Upper lobe of left lung (tissue), 6 donors: ENCODE measurements around the gene DIPK1A. TPM values are rescaled to one million over a fixed set of nuclear protein-coding genes. Genes with fewer than 3 reads are reported as not detected.
A peak's percentile ranks its signal among the peaks of the same experiment; 100 is the strongest.

ENCODE experiments used
- ATAC-seq, 2 donors: fragments of 200-7000 bp; cut with Tn5 transposase; one replicate each; pipeline ENCODE4 v1.9.1; 2022; ENCODE audit warnings: mild to moderate bottlenecking in 2 of 2, moderate library complexity in 2 of 2; ENCODE audit not compliant: low FRiP score in 2 of 2
- DNase-seq, 2 donors: peaks; one replicate each; pipeline ENCODE4 v3.0.0-alpha.2; 2019 to 2020
- H3K27ac ChIP-seq, 4 donors: fragments of 200-600 bp; sonication (generic); one replicate each; pipeline ENCODE4 v1.5.1; 2016 to 2019
- H3K27me3 ChIP-seq, 4 donors: fragments of 200-600 bp; sonication (generic); one replicate each; pipeline ENCODE4 v1.5.1; 2017 to 2019
- H3K36me3 ChIP-seq, 4 donors: fragments of 200-600 bp; sonication (generic); one replicate each; pipeline ENCODE4 v1.5.1; 2016 to 2019
- H3K4me1 ChIP-seq, 4 donors: fragments of 200-600 bp; sonication (generic); one replicate each; pipeline ENCODE4 v1.5.1; 2018 to 2019
- H3K4me3 ChIP-seq, 4 donors: fragments of 200-600 bp; sonication (generic); one replicate each; pipeline ENCODE4 v1.5.1; 2017 to 2019; ENCODE audit warnings: mild to moderate bottlenecking in 2 of 4, moderate library complexity in 1 of 4
- H3K9me3 ChIP-seq, 4 donors: fragments of 200-600 bp; sonication (generic); one replicate each; pipeline ENCODE4 v1.5.1; 2018 to 2019
- EP300 ChIP-seq, 4 donors: sonication (generic); formaldehyde crosslinking; IDR thresholded peaks; one replicate each; pipeline ENCODE4 v1.5.1; 2017; ENCODE audit warnings: antibody characterized with exemption in 4 of 4, control low read depth in 2 of 4
- POLR2A ChIP-seq, 4 donors: fragments of 450-650 bp; IDR thresholded peaks; one replicate each; pipeline ENCODE4 v1.5.1; 2016 to 2017; ENCODE audit warnings: antibody characterized with exemption in 4 of 4, mild to moderate bottlenecking in 2 of 4
- POLR2AphosphoS5 ChIP-seq, 2 donors: sonication (generic); formaldehyde crosslinking; IDR thresholded peaks; one replicate each; pipeline ENCODE4 v1.5.1; 2017; ENCODE audit warnings: antibody characterized with exemption in 2 of 2
- WGBS, 2 donors: methylation state at CpG; one replicate each; pipeline ENCODE4 v1.1.5; 2017 to 2018; 5-methylcytosine and 5-hydroxymethylcytosine counted together
- total RNA-seq, 6 donors: library from RNA; depleted of rRNA in 4 of 6; stranded (reverse); fragments of >200 nt in 4 of 6; gene quantifications; one replicate each; pipeline versions ENCODE4 v1.1.0 to v1.2.1, GENCODE V29; 2016 to 2021
- TF ChIP-seq, protein P1 (sequence below), 6 experiments: fragments of 450-650 bp in 4 of 6; fragments of 200-600 bp in 2 of 6; sonication (generic) in 2 of 6; IDR thresholded peaks; one replicate each; pipeline ENCODE4 v1.5.1; 2016 to 2019; ENCODE audit warnings: antibody characterized with exemption in 6 of 6
- donor health status: DM: no; HTN: no; CAD: no; lungs with moderate emphysema.
- donor health status: DM: no; HTN: yes; CAD: no; lungs with severe emphysema.

The DIPK1A gene
- total RNA-seq, 6 donors from 2014 or later: 2.8 to 15.2 (median 4.4) TPM

DNA sequence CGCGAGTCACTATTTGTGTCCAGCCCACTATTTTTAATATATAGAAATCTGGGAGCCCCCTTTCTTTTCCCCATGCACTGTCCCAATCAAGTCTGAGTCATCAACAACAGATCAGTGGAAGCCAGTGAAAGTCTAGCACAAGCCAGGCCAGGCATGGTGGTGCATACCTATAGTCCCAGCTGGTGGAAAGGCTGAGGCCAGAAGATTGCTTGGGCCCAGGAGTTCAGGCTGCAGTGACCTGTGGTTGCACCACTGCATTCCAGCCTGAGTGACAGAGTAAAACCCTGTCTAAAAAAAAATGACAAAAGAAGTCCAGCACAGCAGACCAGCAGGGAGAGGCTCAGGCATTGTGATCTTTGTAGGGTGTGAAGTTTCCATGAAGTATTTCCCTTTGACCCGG, 138.4 kb downstream of the DIPK1A start:
- no peaks in the 10 kb centered on the region for H3K27me3 ChIP-seq
- no peaks in the 10 kb centered on the region for H3K36me3 ChIP-seq
- TF ChIP-seq, protein P1, sequence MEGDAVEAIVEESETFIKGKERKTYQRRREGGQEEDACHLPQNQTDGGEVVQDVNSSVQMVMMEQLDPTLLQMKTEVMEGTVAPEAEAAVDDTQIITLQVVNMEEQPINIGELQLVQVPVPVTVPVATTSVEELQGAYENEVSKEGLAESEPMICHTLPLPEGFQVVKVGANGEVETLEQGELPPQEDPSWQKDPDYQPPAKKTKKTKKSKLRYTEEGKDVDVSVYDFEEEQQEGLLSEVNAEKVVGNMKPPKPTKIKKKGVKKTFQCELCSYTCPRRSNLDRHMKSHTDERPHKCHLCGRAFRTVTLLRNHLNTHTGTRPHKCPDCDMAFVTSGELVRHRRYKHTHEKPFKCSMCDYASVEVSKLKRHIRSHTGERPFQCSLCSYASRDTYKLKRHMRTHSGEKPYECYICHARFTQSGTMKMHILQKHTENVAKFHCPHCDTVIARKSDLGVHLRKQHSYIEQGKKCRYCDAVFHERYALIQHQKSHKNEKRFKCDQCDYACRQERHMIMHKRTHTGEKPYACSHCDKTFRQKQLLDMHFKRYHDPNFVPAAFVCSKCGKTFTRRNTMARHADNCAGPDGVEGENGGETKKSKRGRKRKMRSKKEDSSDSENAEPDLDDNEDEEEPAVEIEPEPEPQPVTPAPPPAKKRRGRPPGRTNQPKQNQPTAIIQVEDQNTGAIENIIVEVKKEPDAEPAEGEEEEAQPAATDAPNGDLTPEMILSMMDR (IDR thresholded peaks at IDR 0.05): no peak
- no peak for TF ChIP-seq EP300 (IDR thresholded peaks at IDR 0.05)
- H3K27ac ChIP-seq: no peak overlapping the region
- DNase-seq (no peak), ATAC-seq (no peak)
- H3K4me3 ChIP-seq: no peak overlapping the region
- WGBS, 2 donors: 79% methylated on average over 3 of the region's 3 CpGs
- no peaks in the 10 kb centered on the region for H3K9me3 ChIP-seq
- peaks cover 0 to 4% (median 0%) of the 10 kb centered on the region in 4 donors for H3K4me1 ChIP-seq

DNA sequence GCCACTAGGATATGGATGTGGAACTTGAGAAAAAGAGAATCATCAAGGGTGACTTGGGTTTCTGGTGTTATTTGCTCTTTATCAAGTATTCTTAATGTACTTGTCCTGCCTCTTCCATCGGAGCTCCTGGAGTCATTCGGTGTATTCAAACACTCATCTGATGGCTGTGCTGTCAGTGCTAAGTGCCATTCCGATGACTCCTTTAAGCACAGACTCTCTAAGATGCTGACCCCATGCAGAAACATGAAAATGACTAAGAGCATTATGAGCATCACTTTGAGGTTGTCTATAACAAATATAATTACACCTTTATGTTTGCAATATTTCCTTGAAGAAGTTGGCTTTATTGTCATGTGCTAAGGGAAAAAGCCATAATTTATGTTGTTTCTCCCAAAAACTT, 140.7 kb downstream of the DIPK1A start:
- Histone ChIP-seq H3K4me3 (no peak overlapping the region), H3K36me3 (no peaks in the 10 kb centered on the region), H3K27ac (no peak overlapping the region), H3K4me1 (peaks cover 0 to 17% (median 0%) of the 10 kb centered on the region in 4 donors), H3K9me3 (no peaks in the 10 kb centered on the region), H3K27me3 (no peaks in the 10 kb centered on the region)
- DNase-seq (no peak), ATAC-seq (no peak)
- TF ChIP-seq EP300 (IDR thresholded peaks at IDR 0.05): no peak
- TF ChIP-seq POLR2AphosphoS5 (IDR thresholded peaks at IDR 0.05): no peak
- TF ChIP-seq POLR2A (IDR thresholded peaks at IDR 0.05): no peak
- TF ChIP-seq, protein P1 (IDR thresholded peaks at IDR 0.05): no peak
- WGBS, 2 donors: 58 to 75% methylated on average over 3 of the region's 3 CpGs

DNA sequence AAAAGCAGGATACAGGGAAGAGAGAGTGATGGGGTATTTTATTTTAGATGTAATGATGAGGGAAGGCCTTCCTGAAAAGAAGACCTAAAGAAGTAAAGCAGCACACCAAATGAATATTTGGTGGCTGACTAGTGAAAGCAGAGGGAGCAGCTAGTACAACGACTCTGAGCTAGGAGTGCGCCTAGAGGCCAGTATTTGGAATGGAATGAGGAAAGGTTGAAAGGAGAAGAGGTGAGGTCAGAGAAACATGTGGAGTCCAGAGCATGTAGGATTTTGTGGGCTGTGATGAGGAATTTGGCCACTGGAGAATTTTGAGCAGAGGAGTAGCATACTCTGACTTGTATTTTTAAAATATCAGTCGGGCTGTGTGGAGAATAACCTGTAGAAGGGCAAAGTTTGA, 141.2 kb downstream of the DIPK1A start:
- ATAC-seq: no peak
- 76 to 79% methylated on average over 3 of the region's 3 CpGs for WGBS, 2 donors
- Histone ChIP-seq H3K4me1 (peaks cover 0 to 17% (median 0%) of the 10 kb centered on the region in 4 donors), H3K27me3 (no peaks in the 10 kb centered on the region), H3K27ac (no peak overlapping the region), H3K9me3 (no peaks in the 10 kb centered on the region), H3K36me3 (no peaks in the 10 kb centered on the region), H3K4me3 (no peak overlapping the region)
- TF ChIP-seq POLR2A (IDR thresholded peaks at IDR 0.05) (no peak), POLR2AphosphoS5 (IDR thresholded peaks at IDR 0.05) (no peak), EP300 (IDR thresholded peaks at IDR 0.05) (no peak)
- TF ChIP-seq, protein P1 (IDR thresholded peaks at IDR 0.05): no peak
- DNase-seq: no peak

DNA sequence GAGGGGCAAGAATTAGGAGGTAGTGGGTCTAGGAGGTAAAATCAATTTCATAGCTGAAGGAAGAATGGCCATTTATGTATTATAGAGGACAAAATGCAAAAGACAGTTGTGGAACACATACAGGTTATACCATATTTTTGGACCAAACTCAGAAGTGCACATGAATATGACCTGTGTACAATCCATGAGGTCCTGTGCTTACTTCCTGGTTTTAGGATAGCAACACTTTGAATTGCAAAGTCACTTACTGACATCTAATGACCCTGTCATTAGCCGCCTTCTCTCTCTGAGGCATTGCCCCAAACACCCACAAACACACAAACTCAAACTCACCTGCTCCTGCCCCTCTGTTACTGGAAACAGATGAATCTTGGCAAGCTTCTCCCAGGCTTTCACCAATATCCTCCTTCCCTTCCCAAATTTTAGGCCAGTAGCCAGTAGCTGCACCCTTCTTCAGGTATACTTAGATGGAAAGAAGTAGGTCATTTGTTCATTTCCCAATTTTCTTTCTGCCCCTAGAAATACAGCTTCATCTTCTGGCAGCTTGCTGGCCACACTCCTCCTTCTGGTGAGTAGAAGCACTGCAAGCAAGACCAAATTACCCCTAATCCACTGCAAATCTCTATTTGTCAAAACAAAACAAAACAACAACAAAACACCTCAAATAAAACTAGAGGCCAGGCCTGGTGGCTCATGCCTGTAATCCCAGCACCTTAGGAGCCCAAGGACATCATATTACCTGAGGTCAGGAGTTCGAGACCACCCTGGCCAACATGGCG, 143.1 kb downstream of the DIPK1A start:
- TF ChIP-seq, protein P1 (IDR thresholded peaks at IDR 0.05): peak; percentile 49 to 78 (median 70)
- TF ChIP-seq POLR2AphosphoS5 (IDR thresholded peaks at IDR 0.05): no peak
- TF ChIP-seq EP300 (IDR thresholded peaks at IDR 0.05): no peak
- TF ChIP-seq POLR2A (IDR thresholded peaks at IDR 0.05): no peak
- H3K27ac ChIP-seq: no peak overlapping the region
- no peaks in the 10 kb centered on the region for H3K9me3 ChIP-seq
- H3K4me3 ChIP-seq: no peak overlapping the region
- H3K27me3 ChIP-seq: no peaks in the 10 kb centered on the region
- H3K36me3 ChIP-seq: no peaks in the 10 kb centered on the region
- ATAC-seq: peak; percentile 63 to 74
- WGBS, 2 donors: 88 to 97% methylated on average over 3 of the region's 3 CpGs
- no peak for DNase-seq
- peaks cover 0 to 17% (median 0%) of the 10 kb centered on the region in 4 donors for H3K4me1 ChIP-seq
